BJ (cell line): Measurements from ENCODE around the gene PLA2G15. TPM values are rescaled to one million over a fixed set of nuclear protein-coding genes. Genes with fewer than 3 reads are reported as not detected.
A peak's percentile ranks its signal among the peaks of the same experiment; 100 is the strongest.
"Not testable (repeated sequence)": the region's sequence is repeated elsewhere in the genome, so short reads cannot be mapped to it uniquely, and the experiment has no call there.

Source experiments
- CTCF ChIA-PET: fragments of 350-600 bp; formaldehyde crosslinking; extraction: SDS; loops from one replicate; lab custom pipeline; 2021; ENCODE audit warnings: antibody characterized with exemption, inconsistent platforms; lab: Yijun Ruan, JAX
- POLR2A ChIA-PET: fragments of 300-600 bp; sonication (Branson Sonifier 250); formaldehyde crosslinking; extraction: SDS; loops from one replicate; lab custom pipeline; 2021; ENCODE audit warnings: antibody characterized with exemption; lab: Charles Lee
- DNase-seq: peaks from one replicate; pipeline ENCODE4 v3.0.0-alpha.2; 2011; ENCODE audit warnings: low read depth
- H3K27me3 ChIP-seq: 2 replicates; pipeline ENCODE4 v1.6.0; 2011; ENCODE audit warnings: low read length; ENCODE audit not compliant: control insufficient read depth, insufficient read depth
- H3K36me3 ChIP-seq: 2 replicates; pipeline ENCODE4 v1.5.1; 2011; ENCODE audit warnings: low read length; ENCODE audit not compliant: control insufficient read depth, insufficient read depth
- H3K4me3 ChIP-seq: 2 replicates; pipeline ENCODE4 v1.5.1; 2011; ENCODE audit warnings: low read depth, mild to moderate bottlenecking, control low read depth, low read length
- polyA plus RNA-seq: library from polyadenylated mRNA; depleted of rRNA; stranded (reverse); fragments of >200 nt; gene quantifications from 2 replicates; pipeline ENCODE4 v1.2.3, GENCODE V29; 2011
- TF ChIP-seq, protein P1 (sequence below): IDR thresholded peaks from 2 replicates; pipeline ENCODE4 v1.5.1; 2011; ENCODE audit warnings: low read depth, mild to moderate bottlenecking, control low read depth, inconsistent platforms, low read length, moderate library complexity; ENCODE audit not compliant: insufficient read depth

The PLA2G15 gene
- polyA plus RNA-seq, 1 experiment = 39.2 TPM

DNA sequence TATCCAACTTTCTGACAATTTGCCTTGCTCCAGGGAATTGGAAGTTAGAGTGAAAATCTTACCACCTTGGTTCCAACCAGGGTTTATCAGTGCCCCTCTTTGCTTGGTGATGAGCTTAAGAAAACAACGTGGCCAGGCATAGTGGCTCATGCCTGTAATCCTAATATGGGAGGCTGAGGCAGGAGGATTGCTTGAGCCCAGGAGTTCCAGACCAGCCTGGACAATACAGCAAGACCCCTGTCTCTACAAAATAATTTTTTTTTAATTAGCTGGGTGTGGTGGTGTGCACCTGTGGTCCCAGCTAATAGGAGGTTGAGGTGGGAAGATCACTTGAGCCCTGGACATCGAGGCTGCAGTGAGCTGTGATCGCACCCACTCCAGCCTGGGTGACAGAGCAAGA is 40.5 kb downstream of the PLA2G15 start:
- Histone ChIP-seq H3K36me3 (peaks cover 7% of the 10 kb centered on the region), H3K4me3 (no peak overlapping the region), H3K27me3 (no peaks in the 10 kb centered on the region)
- TF ChIP-seq, protein P1, sequence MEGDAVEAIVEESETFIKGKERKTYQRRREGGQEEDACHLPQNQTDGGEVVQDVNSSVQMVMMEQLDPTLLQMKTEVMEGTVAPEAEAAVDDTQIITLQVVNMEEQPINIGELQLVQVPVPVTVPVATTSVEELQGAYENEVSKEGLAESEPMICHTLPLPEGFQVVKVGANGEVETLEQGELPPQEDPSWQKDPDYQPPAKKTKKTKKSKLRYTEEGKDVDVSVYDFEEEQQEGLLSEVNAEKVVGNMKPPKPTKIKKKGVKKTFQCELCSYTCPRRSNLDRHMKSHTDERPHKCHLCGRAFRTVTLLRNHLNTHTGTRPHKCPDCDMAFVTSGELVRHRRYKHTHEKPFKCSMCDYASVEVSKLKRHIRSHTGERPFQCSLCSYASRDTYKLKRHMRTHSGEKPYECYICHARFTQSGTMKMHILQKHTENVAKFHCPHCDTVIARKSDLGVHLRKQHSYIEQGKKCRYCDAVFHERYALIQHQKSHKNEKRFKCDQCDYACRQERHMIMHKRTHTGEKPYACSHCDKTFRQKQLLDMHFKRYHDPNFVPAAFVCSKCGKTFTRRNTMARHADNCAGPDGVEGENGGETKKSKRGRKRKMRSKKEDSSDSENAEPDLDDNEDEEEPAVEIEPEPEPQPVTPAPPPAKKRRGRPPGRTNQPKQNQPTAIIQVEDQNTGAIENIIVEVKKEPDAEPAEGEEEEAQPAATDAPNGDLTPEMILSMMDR = no peak
- ChIA-PET CTCF (interaction anchor here (0.7 to 3.3 kb wide), 4 partner anchors 11 to 28 kb away, joined by 3 to 16 read pairs (median 4); no protein-coding TSS in a partner anchor), POLR2A (no interaction called here)
- no peak for DNase-seq

GRCh38 chr16:68286153-68287074 is 41.2 kb downstream of the PLA2G15 start:
- ChIA-PET POLR2A (no interaction called here), CTCF (interaction anchor here (0.7 to 1.5 kb wide), 2 partner anchors 12 kb away, joined by 3 to 5 read pairs; no protein-coding TSS in a partner anchor)
- TF ChIP-seq, protein P1 = no peak
- DNase-seq = no peak
- H3K4me3 ChIP-seq = no peak overlapping the region
- no peaks in the 10 kb centered on the region for H3K27me3 ChIP-seq
- peaks cover 10% of the 10 kb centered on the region for H3K36me3 ChIP-seq

DNA sequence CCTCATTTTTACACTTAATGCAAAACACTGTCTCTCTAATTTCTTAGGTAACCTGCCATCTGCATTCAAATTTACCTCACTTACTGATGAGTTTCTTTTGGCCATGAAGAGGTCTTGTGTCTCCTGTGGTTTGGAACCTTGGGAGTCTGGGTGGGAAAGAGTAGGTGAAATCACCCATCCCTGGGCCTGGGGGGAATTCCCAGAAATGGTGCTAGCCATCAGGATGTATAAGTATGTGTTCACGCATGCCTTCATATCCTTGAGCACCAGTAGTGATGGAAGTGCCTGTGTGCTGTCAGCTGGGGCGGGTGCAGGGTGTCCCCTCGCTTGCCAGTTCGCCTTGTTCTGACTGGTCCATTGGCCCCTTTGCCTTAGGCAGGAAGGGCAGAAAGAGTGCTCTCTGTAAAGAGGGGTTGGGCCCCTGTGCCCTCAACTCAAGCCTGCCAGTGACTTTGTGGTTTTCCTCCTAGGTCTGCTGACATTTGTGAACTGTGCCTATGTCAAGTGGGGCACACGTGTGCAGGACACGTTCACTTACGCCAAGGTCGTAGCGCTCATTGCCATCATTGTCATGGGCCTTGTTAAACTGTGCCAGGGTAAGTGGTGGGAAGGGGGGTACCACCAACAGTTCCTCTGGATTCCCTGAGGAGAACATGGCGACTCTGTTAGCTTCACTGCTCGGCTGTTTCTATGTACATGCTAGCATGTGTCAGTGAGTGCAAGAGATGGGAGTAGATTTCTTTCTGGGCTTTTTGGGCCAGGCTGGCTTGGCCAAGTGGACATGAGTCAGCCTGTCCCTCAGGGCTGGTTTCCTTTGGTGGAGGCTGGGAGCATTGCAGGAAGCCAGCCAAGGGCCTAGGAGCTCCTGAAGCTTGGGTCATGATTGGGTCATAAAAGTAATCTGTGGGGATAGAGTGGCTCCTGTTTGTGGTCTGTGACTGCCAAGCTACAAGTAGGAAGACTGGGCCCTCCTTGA is 42.4 kb downstream of the PLA2G15 start:
- ChIA-PET POLR2A (no interaction called here), CTCF (interaction anchor here (0.7 to 4.4 kb wide), 5 partner anchors 8 to 41 kb away, joined by 3 to 25 read pairs (median 4); partner anchors contain the start of gene SLC7A6)
- H3K4me3 ChIP-seq = no peak overlapping the region
- TF ChIP-seq, protein P1 = no peak
- H3K27me3 ChIP-seq = no peaks in the 10 kb centered on the region
- DNase-seq = peak; percentile 75
- H3K36me3 ChIP-seq = peaks cover 9% of the 10 kb centered on the region

DNA sequence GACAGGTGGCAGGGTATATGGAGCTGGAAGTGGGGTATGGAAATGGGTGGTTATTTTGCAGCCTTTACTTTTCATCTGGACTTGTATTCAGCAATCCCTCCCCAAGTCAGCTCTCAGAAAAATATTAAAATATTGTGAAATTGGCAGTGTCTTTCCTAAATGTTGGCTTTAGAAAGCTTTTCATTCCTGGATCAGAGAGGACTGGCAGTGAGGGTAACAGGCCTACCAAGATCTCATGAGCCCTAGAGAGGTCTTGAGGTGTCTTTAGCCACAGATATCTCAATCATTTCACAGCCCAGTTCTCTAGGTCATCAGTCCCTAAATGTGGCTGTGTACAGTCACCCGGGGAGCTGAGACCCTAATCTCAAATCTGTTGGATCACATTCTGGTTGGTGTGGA is 43.1 kb downstream of the PLA2G15 start:
- ChIA-PET CTCF (interaction anchor here (0.7 to 4.4 kb wide), 5 partner anchors 9 to 41 kb away, joined by 3 to 25 read pairs (median 4); partner anchors contain the start of gene SLC7A6), POLR2A (no interaction called here)
- no peaks in the 10 kb centered on the region for H3K27me3 ChIP-seq
- H3K4me3 ChIP-seq = no peak overlapping the region
- DNase-seq = no peak
- peaks cover 9% of the 10 kb centered on the region for H3K36me3 ChIP-seq
- TF ChIP-seq, protein P1 = no peak

- CTCF ChIA-PET = interaction anchor here (1.4 to 4.4 kb wide), 4 partner anchors 10 to 40 kb away, joined by 4 to 25 read pairs (median 13); partner anchors contain the start of gene SLC7A6
- H3K4me3 ChIP-seq, H3K27me3 ChIP-seq, DNase-seq, POLR2A ChIA-PET: not testable (repeated sequence)
- peaks cover 12% of the 10 kb centered on the region for H3K36me3 ChIP-seq
Observed at GRCh38 chr16:68288796-68289195, 43.6 kb downstream of the PLA2G15 start.
